ENCODE data around the gene TMEM178B.

The TMEM178B gene

DNA sequence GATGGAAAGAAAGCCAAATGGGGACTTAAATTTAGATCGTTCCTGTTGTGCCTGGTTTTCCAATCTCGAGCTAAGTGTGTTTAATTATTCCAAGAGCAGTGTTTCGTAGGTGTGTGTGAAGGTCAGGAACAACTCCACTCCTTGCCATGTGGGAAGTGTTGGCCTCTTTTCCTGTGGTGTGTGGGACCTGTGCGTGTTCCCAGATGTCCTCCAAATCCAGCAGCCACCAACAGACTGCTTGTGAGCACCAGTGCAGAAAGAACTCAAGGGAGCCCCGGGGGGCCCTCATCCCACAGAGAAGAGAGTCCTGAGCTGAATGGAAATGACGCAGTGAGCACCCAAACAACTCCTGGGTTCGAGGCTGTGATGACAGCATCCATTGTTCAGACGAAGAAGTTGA lies 227.7 kb downstream of the TMEM178B start:
- Mint-ChIP-seq H3K36me3 (ENCODE audit: low read depth) (no peaks in the 10 kb centered on the region), H3K9me3 (no peaks in the 10 kb centered on the region), H3K27ac (no peak overlapping the region), H3K4me1 (no peaks in the 10 kb centered on the region), H3K27me3 (ENCODE audit: low read depth) (peaks cover 6% of the 10 kb centered on the region), H3K4me3 (no peak overlapping the region)
- TF ChIP-seq, protein P1, sequence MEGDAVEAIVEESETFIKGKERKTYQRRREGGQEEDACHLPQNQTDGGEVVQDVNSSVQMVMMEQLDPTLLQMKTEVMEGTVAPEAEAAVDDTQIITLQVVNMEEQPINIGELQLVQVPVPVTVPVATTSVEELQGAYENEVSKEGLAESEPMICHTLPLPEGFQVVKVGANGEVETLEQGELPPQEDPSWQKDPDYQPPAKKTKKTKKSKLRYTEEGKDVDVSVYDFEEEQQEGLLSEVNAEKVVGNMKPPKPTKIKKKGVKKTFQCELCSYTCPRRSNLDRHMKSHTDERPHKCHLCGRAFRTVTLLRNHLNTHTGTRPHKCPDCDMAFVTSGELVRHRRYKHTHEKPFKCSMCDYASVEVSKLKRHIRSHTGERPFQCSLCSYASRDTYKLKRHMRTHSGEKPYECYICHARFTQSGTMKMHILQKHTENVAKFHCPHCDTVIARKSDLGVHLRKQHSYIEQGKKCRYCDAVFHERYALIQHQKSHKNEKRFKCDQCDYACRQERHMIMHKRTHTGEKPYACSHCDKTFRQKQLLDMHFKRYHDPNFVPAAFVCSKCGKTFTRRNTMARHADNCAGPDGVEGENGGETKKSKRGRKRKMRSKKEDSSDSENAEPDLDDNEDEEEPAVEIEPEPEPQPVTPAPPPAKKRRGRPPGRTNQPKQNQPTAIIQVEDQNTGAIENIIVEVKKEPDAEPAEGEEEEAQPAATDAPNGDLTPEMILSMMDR (IDR thresholded peaks at IDR 0.05; ENCODE audit: unreplicated experiment in 3 of 3): no peak

DNA sequence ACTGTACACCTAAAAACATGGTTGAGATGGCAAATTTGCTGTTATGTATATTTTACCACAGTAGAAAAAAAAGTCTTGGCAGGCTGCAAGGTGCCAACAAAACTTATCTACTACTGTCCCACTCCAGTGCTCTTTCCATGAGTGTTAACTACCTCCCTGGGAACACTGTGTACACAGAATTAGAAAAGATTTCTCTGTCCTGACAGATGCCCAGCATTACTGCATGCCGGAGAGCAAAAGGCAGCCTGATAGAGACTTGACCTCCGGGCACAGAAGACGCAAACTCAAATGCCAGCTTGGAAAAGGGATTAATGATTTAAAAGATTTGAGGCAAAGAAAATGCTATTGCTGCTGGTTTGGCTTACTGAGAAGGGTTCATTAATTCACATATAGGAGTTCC lies 228.8 kb downstream of the TMEM178B start:
- TF ChIP-seq, protein P1 (IDR thresholded peaks at IDR 0.05; ENCODE audit: unreplicated experiment in 3 of 3): no peak
- no peak overlapping the region for H3K27ac Mint-ChIP-seq
- H3K36me3 Mint-ChIP-seq (ENCODE audit: low read depth): no peaks in the 10 kb centered on the region
- H3K9me3 Mint-ChIP-seq: no peaks in the 10 kb centered on the region
- no peaks in the 10 kb centered on the region for H3K4me1 Mint-ChIP-seq
- no peak overlapping the region for H3K4me3 Mint-ChIP-seq
- H3K27me3 Mint-ChIP-seq (ENCODE audit: low read depth): peaks cover 6% of the 10 kb centered on the region

- Mint-ChIP-seq H3K4me3 (no peak overlapping the region), H3K36me3 (ENCODE audit: low read depth) (no peaks in the 10 kb centered on the region), H3K4me1 (no peaks in the 10 kb centered on the region), H3K9me3 (no peaks in the 10 kb centered on the region), H3K27ac (no peak overlapping the region), H3K27me3 (ENCODE audit: low read depth) (no peaks in the 10 kb centered on the region)
- TF ChIP-seq, protein P1 (IDR thresholded peaks at IDR 0.05; ENCODE audit: unreplicated experiment in 3 of 3): no peak
Observed at GRCh38 chr7:141304291-141304690, 230.4 kb downstream of the TMEM178B start.

GRCh38 chr7:141306081-141306480 lies 232.2 kb downstream of the TMEM178B start:
- no peaks in the 10 kb centered on the region for H3K4me1 Mint-ChIP-seq
- TF ChIP-seq, protein P1 (IDR thresholded peaks at IDR 0.05; ENCODE audit: unreplicated experiment in 3 of 3): no peak
- no peaks in the 10 kb centered on the region for H3K27me3 Mint-ChIP-seq (ENCODE audit: low read depth)
- no peak overlapping the region for H3K27ac Mint-ChIP-seq
- H3K4me3 Mint-ChIP-seq: no peak overlapping the region
- no peaks in the 10 kb centered on the region for H3K9me3 Mint-ChIP-seq
- H3K36me3 Mint-ChIP-seq (ENCODE audit: low read depth): no peaks in the 10 kb centered on the region

DNA sequence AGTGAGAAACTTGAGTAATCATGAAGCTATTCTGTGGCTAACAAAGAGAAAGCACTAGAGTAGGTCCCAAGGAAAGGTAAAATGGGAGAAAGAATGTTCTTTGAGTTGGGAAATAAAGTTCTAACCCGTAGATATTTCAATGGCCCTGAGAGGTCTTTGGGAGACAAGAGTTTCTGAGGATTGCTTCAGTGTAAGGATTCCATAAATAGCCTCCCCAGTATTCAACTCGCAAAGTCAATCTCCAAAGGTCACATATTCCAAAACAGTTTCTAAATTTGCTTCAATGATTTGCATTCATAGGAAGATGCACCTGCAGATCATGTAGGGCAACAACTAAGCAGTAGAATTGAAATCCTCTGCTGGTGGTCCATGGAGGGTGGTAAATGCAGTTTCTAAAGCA lies 238.5 kb downstream of the TMEM178B start:
- H3K27ac Mint-ChIP-seq: no peak overlapping the region
- TF ChIP-seq, protein P1 (IDR thresholded peaks at IDR 0.05; ENCODE audit: unreplicated experiment in 3 of 3): no peak
- no peaks in the 10 kb centered on the region for H3K4me1 Mint-ChIP-seq
- no peaks in the 10 kb centered on the region for H3K9me3 Mint-ChIP-seq
- H3K36me3 Mint-ChIP-seq (ENCODE audit: low read depth): no peaks in the 10 kb centered on the region
- H3K4me3 Mint-ChIP-seq: no peak overlapping the region
- H3K27me3 Mint-ChIP-seq (ENCODE audit: low read depth): no peaks in the 10 kb centered on the region

GRCh38 chr7:141312828-141313521 lies 239.1 kb downstream of the TMEM178B start:
- no peaks in the 10 kb centered on the region for H3K27me3 Mint-ChIP-seq (ENCODE audit: low read depth)
- no peaks in the 10 kb centered on the region for H3K9me3 Mint-ChIP-seq
- TF ChIP-seq, protein P1 (IDR thresholded peaks at IDR 0.05; ENCODE audit: unreplicated experiment in 3 of 3): no peak
- H3K4me1 Mint-ChIP-seq: no peaks in the 10 kb centered on the region
- no peaks in the 10 kb centered on the region for H3K36me3 Mint-ChIP-seq (ENCODE audit: low read depth)
- no peak overlapping the region for H3K27ac Mint-ChIP-seq
- H3K4me3 Mint-ChIP-seq: no peak overlapping the region
